OCI-M2 (cell line): ENCODE measurements around the gene CBX5.
"Not testable (repeated sequence)": the region's sequence is repeated elsewhere in the genome, so short reads cannot be mapped to it uniquely, and the experiment has no call there.

Experiments
- DNase-seq: peaks from one replicate; lab custom pipeline; 2025; ENCODE audit not compliant: unreplicated experiment; lab: John Stamatoyannopoulos, UW

CBX5 gene

GRCh38 chr12:54294953-54295566, 15.1 kb upstream of the CBX5 start:
- no peak for DNase-seq

- DNase-seq: no peak
Observed at GRCh38 chr12:54294152-54294952, 14.4 kb upstream of the CBX5 start.

- no peak for DNase-seq
Observed at GRCh38 chr12:54292931-54293241, 13.0 kb upstream of the CBX5 start.

- DNase-seq: no peak
Observed at GRCh38 chr12:54292083-54292930, 12.4 kb upstream of the CBX5 start.

- no peak for DNase-seq
Observed at GRCh38 chr12:54287261-54288157, 7.6 kb upstream of the CBX5 start.

- no peak for DNase-seq
Observed at GRCh38 chr12:54286042-54287030, 6.4 kb upstream of the CBX5 start.

GRCh38 chr12:54285150-54286041, 5.5 kb upstream of the CBX5 start:
- DNase-seq: no peak

- DNase-seq: not testable (repeated sequence)
Observed at GRCh38 chr12:54284070-54284780, 4.3 kb upstream of the CBX5 start.

- no peak for DNase-seq
Observed at GRCh38 chr12:54282949-54283593, 3.1 kb upstream of the CBX5 start.

GRCh38 chr12:54281694-54282093, 1.8 kb upstream of the CBX5 start:
- not testable (repeated sequence) for DNase-seq

- DNase-seq: not testable (repeated sequence)
Observed at GRCh38 chr12:54281261-54281638, 1.3 kb upstream of the CBX5 start.

GRCh38 chr12:54280468-54281260, 742 bp upstream of the CBX5 start, which contains the start of gene HNRNPA1:
Gene HNRNPA1 (plus strand): TSS chr12:54280726. CDS start chr12:54280808, 82 bp downstream.
- peak; percentile 95 for DNase-seq

GRCh38 chr12:54279227-54279631, 693 bp downstream of the CBX5 start:
- no peak for DNase-seq

- no peak for DNase-seq
Observed at GRCh38 chr12:54277823-54278276, 2.1 kb downstream of the CBX5 start.

GRCh38 chr12:54276368-54276767, 3.6 kb downstream of the CBX5 start:
- no peak for DNase-seq

GRCh38 chr12:54273981-54274380, 5.9 kb downstream of the CBX5 start:
- no peak for DNase-seq

GRCh38 chr12:54272214-54272613, 7.7 kb downstream of the CBX5 start:
- no peak for DNase-seq
